Measurements from ENCODE around the gene XRCC6. TPM values are rescaled to one million over a fixed set of nuclear protein-coding genes. Genes with fewer than 3 reads are reported as not detected.

Gene XRCC6
- polyA plus RNA-seq, 3 donors: 58.6 to 286 (median 267) TPM

DNA sequence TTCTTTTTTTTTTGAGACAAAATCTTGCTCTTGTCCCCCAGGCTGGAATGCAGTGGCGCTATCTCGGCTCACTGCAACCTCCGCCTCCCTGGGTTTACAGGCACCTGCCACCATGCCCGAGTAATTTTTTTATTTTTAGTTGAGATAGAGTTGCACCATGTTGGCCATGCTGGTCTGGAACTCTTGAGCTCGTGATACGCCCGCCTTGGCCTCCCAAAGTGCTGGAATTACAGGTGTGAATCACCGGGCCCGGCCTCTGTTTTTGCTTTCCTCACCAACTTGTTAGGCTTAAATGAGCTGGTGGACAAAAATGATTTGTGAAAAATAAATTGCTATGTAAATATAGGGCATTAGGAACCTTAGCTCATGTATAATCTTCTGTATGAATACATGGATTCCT lies 81.7 kb downstream of the XRCC6 start:
- no peak overlapping the region for H3K27ac Mint-ChIP-seq
- H3K79me2 ChIP-seq (ENCODE audit: insufficient read depth, low read length): no peaks in the 10 kb centered on the region
- no peak overlapping the region for H3K4me3 Mint-ChIP-seq
- no peak for DNase-seq
- no peaks in the 10 kb centered on the region for H3K9me3 ChIP-seq (replicated peaks in 1 of 2; ENCODE audit: control insufficient read depth in 1 of 2, insufficient read depth in 1 of 2, low read length in 2 of 2)
- WGBS (ENCODE audit: insufficient coverage): 96% methylated on average over 5 of the region's 9 CpGs
- peaks cover 6% of the 10 kb centered on the region for H3K4me1 Mint-ChIP-seq
- H3K27me3 ChIP-seq (ENCODE audit: control insufficient read depth in 2 of 2, insufficient read depth in 2 of 2, low read length in 2 of 2): no peaks in the 10 kb centered on the region
- H2AFZ ChIP-seq (ENCODE audit: insufficient read depth, low read depth, low read length, poor library complexity, severe bottlenecking): no peak overlapping the region
- H3K4me1 ChIP-seq (ENCODE audit: control insufficient read depth in 1 of 2, insufficient read depth in 2 of 2, low read length in 2 of 2): peaks cover 8% of the 10 kb centered on the region in 2 donors
- peaks cover 2 to 4% (median 4%) of the 10 kb centered on the region in 3 donors for H3K27me3 Mint-ChIP-seq (ENCODE audit: low read depth in 3 of 3)
- no peaks in the 10 kb centered on the region for H3K36me3 Mint-ChIP-seq
- H3K27ac ChIP-seq (ENCODE audit: low read depth in 1 of 2, low read length in 2 of 2): no peak overlapping the region
- no peak overlapping the region for H3K4me3 ChIP-seq (replicated peaks in 1 of 3; ENCODE audit: low read depth in 2 of 3, low read length in 3 of 3)
- H3K9ac ChIP-seq (ENCODE audit: insufficient read depth, low read length, poor library complexity, severe bottlenecking): no peak overlapping the region
- peaks cover 0 to 1% (median 0%) of the 10 kb centered on the region in 7 donors for H3K9me3 Mint-ChIP-seq
- no peaks in the 10 kb centered on the region for H3K36me3 ChIP-seq (replicated peaks in 1 of 2; ENCODE audit: control insufficient read depth in 1 of 2, insufficient read depth in 2 of 2, low read length in 2 of 2)
- TF ChIP-seq, protein P1, sequence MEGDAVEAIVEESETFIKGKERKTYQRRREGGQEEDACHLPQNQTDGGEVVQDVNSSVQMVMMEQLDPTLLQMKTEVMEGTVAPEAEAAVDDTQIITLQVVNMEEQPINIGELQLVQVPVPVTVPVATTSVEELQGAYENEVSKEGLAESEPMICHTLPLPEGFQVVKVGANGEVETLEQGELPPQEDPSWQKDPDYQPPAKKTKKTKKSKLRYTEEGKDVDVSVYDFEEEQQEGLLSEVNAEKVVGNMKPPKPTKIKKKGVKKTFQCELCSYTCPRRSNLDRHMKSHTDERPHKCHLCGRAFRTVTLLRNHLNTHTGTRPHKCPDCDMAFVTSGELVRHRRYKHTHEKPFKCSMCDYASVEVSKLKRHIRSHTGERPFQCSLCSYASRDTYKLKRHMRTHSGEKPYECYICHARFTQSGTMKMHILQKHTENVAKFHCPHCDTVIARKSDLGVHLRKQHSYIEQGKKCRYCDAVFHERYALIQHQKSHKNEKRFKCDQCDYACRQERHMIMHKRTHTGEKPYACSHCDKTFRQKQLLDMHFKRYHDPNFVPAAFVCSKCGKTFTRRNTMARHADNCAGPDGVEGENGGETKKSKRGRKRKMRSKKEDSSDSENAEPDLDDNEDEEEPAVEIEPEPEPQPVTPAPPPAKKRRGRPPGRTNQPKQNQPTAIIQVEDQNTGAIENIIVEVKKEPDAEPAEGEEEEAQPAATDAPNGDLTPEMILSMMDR (IDR thresholded peaks at IDR 0.05): no peak
- no peaks in the 10 kb centered on the region for H4K20me1 ChIP-seq (ENCODE audit: insufficient read depth, low read length)
- H3K4me2 ChIP-seq (replicated peaks; ENCODE audit: extremely low read depth, low read length, poor library complexity, severe bottlenecking): no peak overlapping the region
- intact Hi-C loops (cut with micrococcal nuclease): no loop called here

DNA sequence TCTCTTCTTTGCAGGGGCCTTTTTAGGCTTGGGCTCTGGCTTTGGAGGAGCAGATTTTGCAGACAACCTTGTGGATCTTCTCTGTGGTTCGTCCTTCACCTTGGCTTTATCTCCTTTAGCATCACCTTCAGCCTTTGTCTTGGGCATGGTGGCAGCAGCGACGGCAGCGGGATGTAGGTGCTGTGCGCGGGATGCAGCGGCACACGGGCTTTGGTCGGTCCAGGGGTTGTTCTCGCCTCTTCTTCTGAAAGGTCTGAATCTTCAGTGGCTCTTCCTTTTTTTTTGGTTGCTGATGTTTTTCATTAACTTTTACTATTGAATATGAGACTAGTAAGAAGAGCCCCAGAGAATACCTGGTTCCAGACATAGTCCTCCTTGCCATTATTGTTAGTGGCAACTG lies 88.2 kb downstream of the XRCC6 start:
- Histone ChIP-seq H3K9ac (ENCODE audit: insufficient read depth, low read length, poor library complexity, severe bottlenecking) (no peak overlapping the region), H3K27me3 (ENCODE audit: control insufficient read depth in 2 of 2, insufficient read depth in 2 of 2, low read length in 2 of 2) (no peaks in the 10 kb centered on the region), H3K4me3 (replicated peaks in 1 of 3; ENCODE audit: low read depth in 2 of 3, low read length in 3 of 3) (no peak overlapping the region), H3K79me2 (ENCODE audit: insufficient read depth, low read length) (no peaks in the 10 kb centered on the region), H3K27ac (ENCODE audit: low read depth in 1 of 2, low read length in 2 of 2) (no peak overlapping the region), H3K4me2 (replicated peaks; ENCODE audit: extremely low read depth, low read length, poor library complexity, severe bottlenecking) (no peak overlapping the region), H3K36me3 (replicated peaks in 1 of 2; ENCODE audit: control insufficient read depth in 1 of 2, insufficient read depth in 2 of 2, low read length in 2 of 2) (no peaks in the 10 kb centered on the region), H3K4me1 (ENCODE audit: control insufficient read depth in 1 of 2, insufficient read depth in 2 of 2, low read length in 2 of 2) (no peaks in the 10 kb centered on the region), H2AFZ (ENCODE audit: insufficient read depth, low read depth, low read length, poor library complexity, severe bottlenecking) (no peak overlapping the region), H4K20me1 (ENCODE audit: insufficient read depth, low read length) (no peaks in the 10 kb centered on the region), H3K9me3 (replicated peaks in 1 of 2; ENCODE audit: control insufficient read depth in 1 of 2, insufficient read depth in 1 of 2, low read length in 2 of 2) (no peaks in the 10 kb centered on the region)
- 96% methylated on average over 10 of the region's 10 CpGs for WGBS (ENCODE audit: insufficient coverage)
- intact Hi-C loops (cut with micrococcal nuclease): no loop called here
- Mint-ChIP-seq H3K27me3 (ENCODE audit: low read depth in 3 of 3) (peaks cover 2 to 4% (median 2%) of the 10 kb centered on the region in 3 donors), H3K4me1 (no peaks in the 10 kb centered on the region), H3K36me3 (no peaks in the 10 kb centered on the region), H3K9me3 (no peaks in the 10 kb centered on the region), H3K27ac (no peak overlapping the region), H3K4me3 (no peak overlapping the region)
- TF ChIP-seq, protein P1 (IDR thresholded peaks at IDR 0.05): no peak
- no peak for DNase-seq
